Astrocyte (in vitro differentiated cells and primary cell): ENCODE measurements around the gene GPM6B. TPM values are rescaled to one million over a fixed set of nuclear protein-coding genes. Genes with fewer than 3 reads are reported as not detected.

Source experiments
- DNase-seq: peaks from one replicate; pipeline ENCODE4 v3.0.0-alpha.2; 2010; ENCODE audit warnings: low read depth
- FAIRE-seq: peaks from 2 replicates; lab custom pipeline; 2011; peaks lifted over from hg19 to GRCh38; lab: Jason Lieb, UNC
- H2AFZ ChIP-seq: 2 replicates; pipeline ENCODE4 v1.6.0; 2012; ENCODE audit warnings: low read depth, low read length, inconsistent platforms
- H3K27ac ChIP-seq: 2 replicates; pipeline ENCODE4 v1.5.1; 2011; ENCODE audit warnings: low read depth, low read length, inconsistent platforms
- H3K27me3 ChIP-seq: 2 replicates; pipeline ENCODE4 v1.6.0; 2011; ENCODE audit warnings: low read length, inconsistent platforms; ENCODE audit not compliant: insufficient read depth
- H3K36me3 ChIP-seq: 2 replicates; pipeline ENCODE4 v1.5.1; 2011; ENCODE audit warnings: low read length, inconsistent platforms; ENCODE audit not compliant: insufficient read depth
- H3K4me1 ChIP-seq: 2 replicates; pipeline ENCODE4 v1.5.1; 2011; ENCODE audit warnings: low read length, inconsistent platforms; ENCODE audit not compliant: insufficient read depth
- H3K4me2 ChIP-seq: 2 replicates; pipeline ENCODE4 v1.6.0; 2012; ENCODE audit warnings: low read length, inconsistent platforms
- H3K4me3 ChIP-seq: 2 replicates; pipeline ENCODE4 v1.5.1; 2011; ENCODE audit warnings: low read depth, mild to moderate bottlenecking, low read length, inconsistent platforms; ENCODE audit not compliant: insufficient read depth
- H3K79me2 ChIP-seq: 2 replicates; pipeline ENCODE4 v1.6.0; 2012; ENCODE audit warnings: mild to moderate bottlenecking, low read length, inconsistent platforms; ENCODE audit not compliant: insufficient read depth
- H3K9ac ChIP-seq: 2 replicates; pipeline ENCODE4 v1.6.0; 2012; ENCODE audit warnings: mild to moderate bottlenecking, low read length, inconsistent platforms
- H3K9me3 ChIP-seq: 2 replicates; pipeline ENCODE4 v1.5.1; 2012; ENCODE audit warnings: low read depth, mild to moderate bottlenecking, low read length, inconsistent platforms; ENCODE audit not compliant: insufficient read depth
- H4K20me1 ChIP-seq: 2 replicates; pipeline ENCODE4 v1.6.0; 2012; ENCODE audit warnings: low read length, inconsistent platforms; ENCODE audit not compliant: insufficient read depth
- H3K27ac Mint-ChIP-seq: one replicate; pipeline ENCODE4 v1.8.0; 2021; ENCODE audit warnings: mild to moderate bottlenecking, mixed read lengths; ENCODE audit not compliant: unreplicated experiment
- H3K27me3 Mint-ChIP-seq: one replicate; pipeline ENCODE4 v1.8.0; 2021; ENCODE audit warnings: low read depth, mixed read lengths; ENCODE audit not compliant: unreplicated experiment
- H3K36me3 Mint-ChIP-seq: one replicate; pipeline ENCODE4 v1.8.0; 2021; ENCODE audit warnings: low read depth, mixed read lengths; ENCODE audit not compliant: unreplicated experiment
- H3K4me1 Mint-ChIP-seq: one replicate; pipeline ENCODE4 v1.8.0; 2021; ENCODE audit warnings: low read depth, mixed read lengths; ENCODE audit not compliant: unreplicated experiment
- H3K4me3 Mint-ChIP-seq: one replicate; pipeline ENCODE4 v1.8.0; 2021; ENCODE audit warnings: mild to moderate bottlenecking, moderate library complexity, mixed read lengths; ENCODE audit not compliant: unreplicated experiment
- H3K9me3 Mint-ChIP-seq: one replicate; pipeline ENCODE4 v1.8.0; 2021; ENCODE audit warnings: mild to moderate bottlenecking, mixed read lengths; ENCODE audit not compliant: unreplicated experiment
- EZH2 ChIP-seq: IDR thresholded peaks from 2 replicates; pipeline ENCODE4 v1.6.1; 2012; ENCODE audit warnings: mild to moderate bottlenecking, low read length, inconsistent platforms; ENCODE audit not compliant: insufficient read depth
- total RNA-seq: library from RNA; stranded (reverse); gene quantifications from 2 replicates; pipeline ENCODE4 v1.2.1, GENCODE V29; 2021
- TF ChIP-seq, protein P1 (sequence below): IDR thresholded peaks from 2 replicates; pipeline ENCODE4 v1.5.1; 2011; ENCODE audit warnings: low read depth, mild to moderate bottlenecking, inconsistent platforms, low read length, moderate library complexity; ENCODE audit not compliant: insufficient read depth

GPM6B gene
- total RNA-seq, 1 donor from 2014 or later = 21.5 TPM

DNA sequence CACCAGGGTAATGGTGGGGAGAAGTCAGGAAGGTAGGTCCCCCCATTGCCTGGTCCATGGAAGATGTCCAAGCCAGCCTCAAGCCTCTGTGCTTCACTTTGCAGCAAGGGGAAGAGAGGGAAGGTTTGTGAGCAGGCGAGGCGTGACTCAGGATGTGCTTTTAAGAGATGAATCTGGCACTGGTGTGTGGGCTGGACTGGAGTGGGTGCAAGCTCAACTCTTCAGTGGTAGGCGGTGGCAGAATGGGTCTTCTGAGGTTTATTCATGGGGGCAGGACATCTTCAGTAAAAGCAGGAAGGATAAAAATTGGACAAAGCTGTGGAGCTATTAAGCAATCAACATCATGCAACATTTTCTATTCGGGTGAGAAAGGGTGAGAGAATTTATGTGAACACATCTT is 19.4 kb downstream of the GPM6B start:
- H3K4me3 Mint-ChIP-seq = no peak overlapping the region
- no peaks in the 10 kb centered on the region for H3K4me1 Mint-ChIP-seq

DNA sequence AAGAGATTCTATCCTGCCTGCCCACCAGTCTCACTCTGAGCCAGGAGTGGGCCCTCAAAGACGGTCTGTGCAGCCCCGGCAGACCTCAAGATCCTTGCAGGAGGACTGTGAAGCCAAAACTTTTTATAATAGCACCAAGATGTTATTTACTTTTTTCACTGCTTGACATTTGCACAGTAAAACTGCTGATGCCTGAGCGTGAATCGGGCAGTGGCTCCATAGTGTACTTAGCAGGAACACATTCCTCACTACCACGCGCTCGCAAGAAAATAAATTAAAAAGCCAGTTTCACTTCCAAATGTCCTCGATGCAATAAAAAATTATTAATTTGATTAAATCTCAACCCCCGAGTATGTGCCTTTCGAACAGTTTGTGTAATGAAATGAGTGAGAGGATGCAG is 22.5 kb downstream of the GPM6B start:
- Mint-ChIP-seq H3K27me3 (no peaks in the 10 kb centered on the region), H3K9me3 (peaks cover 2% of the 10 kb centered on the region), H3K4me3 (no peak overlapping the region), H3K27ac (no peak overlapping the region), H3K36me3 (no peaks in the 10 kb centered on the region), H3K4me1 (peaks cover 2% of the 10 kb centered on the region)
- no peak overlapping the region for H3K4me2 ChIP-seq
- H4K20me1 ChIP-seq = no peaks in the 10 kb centered on the region
- no peak overlapping the region for H3K27ac ChIP-seq
- H3K79me2 ChIP-seq = no peaks in the 10 kb centered on the region
- H3K9me3 ChIP-seq = no peaks in the 10 kb centered on the region
- TF ChIP-seq, protein P1, sequence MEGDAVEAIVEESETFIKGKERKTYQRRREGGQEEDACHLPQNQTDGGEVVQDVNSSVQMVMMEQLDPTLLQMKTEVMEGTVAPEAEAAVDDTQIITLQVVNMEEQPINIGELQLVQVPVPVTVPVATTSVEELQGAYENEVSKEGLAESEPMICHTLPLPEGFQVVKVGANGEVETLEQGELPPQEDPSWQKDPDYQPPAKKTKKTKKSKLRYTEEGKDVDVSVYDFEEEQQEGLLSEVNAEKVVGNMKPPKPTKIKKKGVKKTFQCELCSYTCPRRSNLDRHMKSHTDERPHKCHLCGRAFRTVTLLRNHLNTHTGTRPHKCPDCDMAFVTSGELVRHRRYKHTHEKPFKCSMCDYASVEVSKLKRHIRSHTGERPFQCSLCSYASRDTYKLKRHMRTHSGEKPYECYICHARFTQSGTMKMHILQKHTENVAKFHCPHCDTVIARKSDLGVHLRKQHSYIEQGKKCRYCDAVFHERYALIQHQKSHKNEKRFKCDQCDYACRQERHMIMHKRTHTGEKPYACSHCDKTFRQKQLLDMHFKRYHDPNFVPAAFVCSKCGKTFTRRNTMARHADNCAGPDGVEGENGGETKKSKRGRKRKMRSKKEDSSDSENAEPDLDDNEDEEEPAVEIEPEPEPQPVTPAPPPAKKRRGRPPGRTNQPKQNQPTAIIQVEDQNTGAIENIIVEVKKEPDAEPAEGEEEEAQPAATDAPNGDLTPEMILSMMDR = no peak
- no peak for TF ChIP-seq EZH2
- peaks cover 5% of the 10 kb centered on the region for H3K4me1 ChIP-seq
- H3K27me3 ChIP-seq = no peaks in the 10 kb centered on the region
- H2AFZ ChIP-seq = no peak overlapping the region
- DNase-seq (no peak), FAIRE-seq (no peak)
- H3K9ac ChIP-seq = no peak overlapping the region
- H3K36me3 ChIP-seq = no peaks in the 10 kb centered on the region
- no peak overlapping the region for H3K4me3 ChIP-seq

More for the DNA sequence above, 19.4 kb downstream of the GPM6B start:
- H3K27me3 ChIP-seq = no peaks in the 10 kb centered on the region
- Mint-ChIP-seq H3K27ac (no peak overlapping the region), H3K36me3 (no peaks in the 10 kb centered on the region), H3K27me3 (no peaks in the 10 kb centered on the region), H3K9me3 (peaks cover 2% of the 10 kb centered on the region)
- DNase-seq (no peak), FAIRE-seq (no peak)
- no peak overlapping the region for H3K27ac ChIP-seq
- no peak overlapping the region for H3K4me2 ChIP-seq
- H3K9me3 ChIP-seq = no peaks in the 10 kb centered on the region
- H3K79me2 ChIP-seq = no peaks in the 10 kb centered on the region
- no peak overlapping the region for H3K9ac ChIP-seq
- no peak overlapping the region for H3K4me3 ChIP-seq
- no peaks in the 10 kb centered on the region for H4K20me1 ChIP-seq
- no peak overlapping the region for H2AFZ ChIP-seq
- TF ChIP-seq, protein P1 = no peak
- no peak for TF ChIP-seq EZH2
- H3K36me3 ChIP-seq = no peaks in the 10 kb centered on the region
- no peaks in the 10 kb centered on the region for H3K4me1 ChIP-seq

DNA sequence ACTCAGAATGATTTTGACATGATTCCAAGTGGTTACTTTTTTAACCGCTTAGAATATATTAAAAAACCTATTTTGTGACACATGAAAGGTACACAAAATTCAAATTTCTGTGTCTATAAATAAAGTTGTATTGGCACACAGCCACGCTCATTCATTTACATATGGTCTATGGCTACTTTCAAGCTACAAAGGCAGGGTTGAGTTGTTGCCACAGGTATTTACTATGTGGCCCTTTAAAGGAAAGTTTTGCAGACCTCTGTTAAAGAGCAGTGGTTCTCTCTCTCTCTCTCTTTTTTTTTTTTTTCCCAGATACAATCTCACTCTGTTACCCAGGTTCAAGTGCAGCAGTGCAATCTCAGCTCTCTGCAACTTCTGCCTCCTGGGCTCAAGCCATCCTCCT is 23.0 kb downstream of the GPM6B start:
- no peaks in the 10 kb centered on the region for H3K9me3 ChIP-seq
- H3K4me3 ChIP-seq = no peak overlapping the region
- no peak for FAIRE-seq

More for the DNA sequence above, 23.0 kb downstream of the GPM6B start:
- Mint-ChIP-seq H3K27ac (no peak overlapping the region), H3K36me3 (no peaks in the 10 kb centered on the region), H3K9me3 (peaks cover 2% of the 10 kb centered on the region), H3K27me3 (no peaks in the 10 kb centered on the region), H3K4me3 (no peak overlapping the region), H3K4me1 (peaks cover 2% of the 10 kb centered on the region)
- no peak overlapping the region for H3K9ac ChIP-seq
- TF ChIP-seq EZH2 = no peak
- TF ChIP-seq, protein P1 = no peak
- DNase-seq = no peak
- no peak overlapping the region for H3K4me2 ChIP-seq
- no peaks in the 10 kb centered on the region for H3K27me3 ChIP-seq
- H4K20me1 ChIP-seq = no peaks in the 10 kb centered on the region
- H3K27ac ChIP-seq = no peak overlapping the region
- H3K36me3 ChIP-seq = no peaks in the 10 kb centered on the region
- no peak overlapping the region for H2AFZ ChIP-seq
- H3K4me1 ChIP-seq = peaks cover 5% of the 10 kb centered on the region
- no peaks in the 10 kb centered on the region for H3K79me2 ChIP-seq
